RWPE1 (cell line): Measurements from ENCODE around the gene TRIM17.
A peak's percentile ranks its signal among the peaks of the same experiment; 100 is the strongest.

Source experiments
- CTCF ChIA-PET: fragments of 350-600 bp; sonication (Branson Sonifier 250); formaldehyde crosslinking; extraction: SDS; loops from one replicate; lab custom pipeline; 2021; lab: Yijun Ruan, JAX
- POLR2A ChIA-PET: fragments of 400-600 bp; formaldehyde crosslinking; extraction: SDS; loops from one replicate; lab custom pipeline; 2020; ENCODE audit warnings: antibody characterized with exemption; ENCODE audit not compliant: low non-redundant PET; lab: Yijun Ruan, JAX
- DNase-seq: peaks from one replicate; pipeline ENCODE4 v3.0.0; 2012; ENCODE audit warnings: low spot score
- H3K27ac ChIP-seq: fragments of 450-650 bp; 2 replicates; pipeline ENCODE4 v1.5.1; 2017
- CTCF ChIP-seq: fragments of 450-650 bp; conservative IDR thresholded peaks from 2 replicates; pipeline ENCODE4 v1.5.1; 2017; ENCODE audit warnings: low read depth, mild to moderate bottlenecking

Gene TRIM17

GRCh38 chr1:228452194-228453021 is 35.7 kb upstream of the TRIM17 start:
- POLR2A ChIA-PET: no interaction called here

GRCh38 chr1:228450200-228450599 is 33.5 kb upstream of the TRIM17 start:
- ChIA-PET POLR2A (no interaction called here), CTCF (no interaction called here)
- H3K27ac ChIP-seq: no peak overlapping the region
- TF ChIP-seq CTCF: no peak
- DNase-seq: no peak

More at GRCh38 chr1:228452194-228453021, 35.7 kb upstream of the TRIM17 start:
- DNase-seq: no peak
- H3K27ac ChIP-seq: peak overlapping the region; percentile 4; the same call in 1 of the 2 replicates
- CTCF ChIA-PET: interaction anchor here (0.6 kb wide), 1 partner anchor 45 kb away, joined by 3 read pairs; no protein-coding TSS in a partner anchor
- no peak for TF ChIP-seq CTCF

- ChIA-PET CTCF (interaction anchor here (0.6 kb wide), 1 partner anchor 38 kb away, joined by 4 read pairs; no protein-coding TSS in a partner anchor), POLR2A (no interaction called here)
- TF ChIP-seq CTCF: no peak
- no peak overlapping the region for H3K27ac ChIP-seq
- DNase-seq: no peak
Observed at GRCh38 chr1:228448372-228448771, 31.7 kb upstream of the TRIM17 start.

- TF ChIP-seq CTCF: no peak
Observed at GRCh38 chr1:228446852-228447251, 30.2 kb upstream of the TRIM17 start.

GRCh38 chr1:228445843-228446650 is 29.4 kb upstream of the TRIM17 start:
- CTCF ChIA-PET: interaction anchor here (0.6 kb wide), 1 partner anchor 55 kb away, joined by 3 read pairs; no protein-coding TSS in a partner anchor
- no peak for TF ChIP-seq CTCF
- POLR2A ChIA-PET: no interaction called here
- no peak overlapping the region for H3K27ac ChIP-seq
- DNase-seq: peak; percentile 34

More at GRCh38 chr1:228446852-228447251, 30.2 kb upstream of the TRIM17 start:
- POLR2A ChIA-PET: no interaction called here
- CTCF ChIA-PET: no interaction called here
- DNase-seq: no peak
- H3K27ac ChIP-seq: no peak overlapping the region

- no peak overlapping the region for H3K27ac ChIP-seq
- DNase-seq: no peak
- TF ChIP-seq CTCF: no peak
- ChIA-PET POLR2A (no interaction called here), CTCF (no interaction called here)
Observed at GRCh38 chr1:228445490-228445842, 28.8 kb upstream of the TRIM17 start.
